K562 (cell line): ENCODE measurements around the gene STK24. TPM values are rescaled to one million over a fixed set of nuclear protein-coding genes. Genes with fewer than 3 reads are reported as not detected.

Experiments used
- ATAC-seq: fragments of 200-7000 bp; cut with Tn5 transposase; 3 replicates; pipeline ENCODE4 v1.9.1; 2020; ENCODE audit warnings: moderate library complexity
- BruUV-seq: library from RNA; stranded (reverse); fragments of 400-500 nt; replicated peaks from 2 replicates; lab custom pipeline; 2021; lab: Mats Ljungman, UMichigan
- CTCF ChIA-PET: fragments of 300-600 bp; formaldehyde crosslinking; extraction: SDS; loops from one replicate; lab custom pipeline; 2021; ENCODE audit warnings: low intra/inter-chr PET ratio; lab: Yijun Ruan, JAX
- POLR2A ChIA-PET: fragments of 300-600, 350-650 bp; sonication (Branson Sonifier 250); formaldehyde crosslinking; extraction: SDS; loops from one replicate; lab custom pipeline; 2021; ENCODE audit warnings: antibody characterized with exemption, inconsistent platforms; lab: Yijun Ruan, JAX
- DNase-seq, 4 experiments: peaks; one replicate each; pipeline versions ENCODE4 v3.0.0 to v3.0.0-alpha.2; 2011 to 2018; ENCODE audit warnings: low spot score in 3 of 4, mixed read lengths in 3 of 4; ENCODE audit errors: extremely low read depth in 1 of 4
- FAIRE-seq: peaks from 2 replicates; lab custom pipeline; 2011; peaks lifted over from hg19 to GRCh38; lab: Jason Lieb, UNC
- H2AFZ ChIP-seq: 2 replicates; pipeline ENCODE4 v1.6.0; 2011; ENCODE audit warnings: low read depth, low read length, control low read depth, inconsistent platforms
- H3K27ac ChIP-seq: fragments of 200-600 bp; 3 replicates; pipeline ENCODE4 v1.8.0; 2011; ENCODE audit warnings: low read depth, mild to moderate bottlenecking, control low read depth, inconsistent platforms, low read length, moderate library complexity, mixed read lengths; ENCODE audit errors: extremely low read depth
- H3K27me3 ChIP-seq, 2 experiments: fragments of 300-600 bp in 1 of 2; 2 replicates in 1 of 2; 3 replicates in 1 of 2; pipeline versions ENCODE4 v1.6.0 to v1.8.0; 2011; ENCODE audit warnings: inconsistent platforms in 2 of 2, low read length in 2 of 2, mild to moderate bottlenecking in 1 of 2, mixed read lengths in 1 of 2, moderate library complexity in 1 of 2; ENCODE audit not compliant: control insufficient read depth in 2 of 2, insufficient read depth in 2 of 2
- H3K36me3 ChIP-seq: fragments of 300-600 bp; 3 replicates; pipeline ENCODE4 v1.8.0; 2011; ENCODE audit warnings: mild to moderate bottlenecking, low read length, inconsistent platforms; ENCODE audit not compliant: control insufficient read depth, insufficient read depth
- H3K4me1 ChIP-seq, 2 experiments: fragments of 200-600 bp in 1 of 2; replicated peaks in 1 of 2; 2 replicates in 1 of 2; 3 replicates in 1 of 2; pipeline versions ENCODE4 v1.5.1 to v1.8.0; 2011; ENCODE audit warnings: inconsistent platforms in 2 of 2, low read length in 2 of 2, mild to moderate bottlenecking in 1 of 2, mixed read lengths in 1 of 2, moderate library complexity in 1 of 2; ENCODE audit not compliant: control insufficient read depth in 2 of 2, insufficient read depth in 2 of 2
- H3K4me2 ChIP-seq: 2 replicates; pipeline ENCODE4 v1.6.1; 2011; ENCODE audit warnings: low read length, control low read depth, inconsistent platforms, mixed read lengths; ENCODE audit not compliant: insufficient read depth
- H3K4me3 ChIP-seq: fragments of 200-600 bp; sonication (generic), shearing (Covaris generic); 2 replicates; pipeline ENCODE4 v1.5.1; 2016; ENCODE audit warnings: control low read depth, inconsistent platforms
- H3K79me2 ChIP-seq: fragments of 200-600 bp; 3 replicates; pipeline ENCODE4 v1.8.0; 2011; ENCODE audit warnings: low read length, inconsistent platforms; ENCODE audit not compliant: control insufficient read depth, insufficient read depth
- H3K9ac ChIP-seq, 2 experiments: 2 replicates each; pipeline versions ENCODE4 v1.6.0 to v1.6.1; 2011; ENCODE audit warnings: low read depth in 2 of 2, low read length in 2 of 2, control low read depth in 1 of 2, inconsistent platforms in 1 of 2, mild to moderate bottlenecking in 1 of 2, mixed read lengths in 1 of 2; ENCODE audit not compliant: insufficient read depth in 1 of 2
- H3K9me1 ChIP-seq: one replicate; pipeline ENCODE4 v1.6.0; 2011; ENCODE audit warnings: inconsistent platforms, mild to moderate bottlenecking, low read length, moderate library complexity; ENCODE audit not compliant: control insufficient read depth, insufficient read depth
- H3K9me3 ChIP-seq: replicated peaks from 2 replicates; pipeline ENCODE4 v1.5.1; 2011; ENCODE audit warnings: low read depth, low read length, inconsistent platforms; ENCODE audit not compliant: control insufficient read depth, insufficient read depth
- H4K20me1 ChIP-seq: replicated peaks from 2 replicates; pipeline ENCODE4 v1.6.1; 2011; ENCODE audit warnings: low read length, inconsistent platforms, mixed read lengths; ENCODE audit not compliant: control insufficient read depth, insufficient read depth
- ELK1 ChIP-seq: sonication (generic); formaldehyde crosslinking; IDR thresholded peaks from 2 replicates; pipeline ENCODE4 v1.8.1; 2022; ENCODE audit warnings: missing genetic modification reagents
- KLF6 ChIP-seq: fragments of 250-450 bp; sonication (Bioruptor Pico); IDR thresholded peaks from 2 replicates; pipeline ENCODE4 v1.4.0; 2020; ENCODE audit warnings: mild to moderate bottlenecking, moderate library complexity, borderline replicate concordance
- LCOR ChIP-seq: sonication (generic); formaldehyde crosslinking; IDR thresholded peaks from 2 replicates; pipeline ENCODE4 v1.8.0; 2022; ENCODE audit warnings: mild to moderate bottlenecking, missing genetic modification reagents
- RBM22 ChIP-seq: fragments of 200-400 bp; formaldehyde crosslinking; IDR thresholded peaks from 2 replicates; pipeline ENCODE4 v1.6.1; 2018; ENCODE audit warnings: low read length, low read depth; ENCODE audit not compliant: poor library complexity, severe bottlenecking
- RBM25 ChIP-seq: fragments of 200-400 bp; formaldehyde crosslinking; IDR thresholded peaks from 2 replicates; pipeline ENCODE4 v1.6.1; 2018; ENCODE audit warnings: low read length, low read depth, moderate library complexity; ENCODE audit not compliant: severe bottlenecking
- ZNF253 ChIP-seq: fragments of 250-450 bp; sonication (Bioruptor Pico); conservative IDR thresholded peaks from 2 replicates; pipeline ENCODE4 v1.6.1; 2021; ENCODE audit warnings: mild to moderate bottlenecking
- WGBS: fragments of 100-300 bp; shearing (Covaris generic); methylation state at CpG from one replicate; pipeline ENCODE4 v1.1.6; 2016; ENCODE audit warnings: low coverage, mixed read lengths; ENCODE audit not compliant: insufficient coverage; ENCODE audit errors: missing lambda C conversion rate; 5-methylcytosine and 5-hydroxymethylcytosine counted together
- in situ Hi-C: fragments of 300-500 bp; cut with MboI; formaldehyde crosslinking; loops from 4 replicates; pipeline ENCODE4 v1.15.0; 2018; ENCODE audit warnings: inconsistent platforms, mixed read lengths
- intact Hi-C: fragments of 100-400 bp; cut with micrococcal nuclease; formaldehyde crosslinking; loops from 2 replicates; pipeline ENCODE4 v1.14.2; 2022
- polyA plus RNA-seq, 8 experiments: library from polyadenylated mRNA; depleted of rRNA in 4 of 8; stranded (reverse) in 5 of 8; unstranded in 3 of 8; fragments of >200 nt; fragmentation: Nextera tagmentation in 2 of 8; fragmentation: Illumina TruSeq in 1 of 8; extraction: Ambion mirVana in 2 of 8; extraction: Trizol in 1 of 8; gene quantifications; 2 replicates each; pipeline versions ENCODE4 v1.2.1 to v1.2.3, GENCODE V29; 2011 to 2014; ENCODE audit warnings: inconsistent platforms in 1 of 8, missing spikeins in 1 of 8
- total RNA-seq, 7 experiments: library from RNA; depleted of rRNA in 6 of 7; stranded (reverse); fragments of >200 nt in 6 of 7; fragmentation: Illumina TruSeq in 2 of 7; extraction: Trizol in 2 of 7; gene quantifications; 2 replicates each; pipeline versions ENCODE4 v1.2.1 to v1.2.3, GENCODE V29; 2011 to 2021; ENCODE audit warnings: low replicate concordance in 1 of 7

STK24 gene
- total and polyA plus RNA-seq, 9 of the 15 experiments (the other 6 are each of a cell fraction or from before 2014, with no cell fraction given) = 3.8 to 78.4 (median 28.2) TPM

DNA sequence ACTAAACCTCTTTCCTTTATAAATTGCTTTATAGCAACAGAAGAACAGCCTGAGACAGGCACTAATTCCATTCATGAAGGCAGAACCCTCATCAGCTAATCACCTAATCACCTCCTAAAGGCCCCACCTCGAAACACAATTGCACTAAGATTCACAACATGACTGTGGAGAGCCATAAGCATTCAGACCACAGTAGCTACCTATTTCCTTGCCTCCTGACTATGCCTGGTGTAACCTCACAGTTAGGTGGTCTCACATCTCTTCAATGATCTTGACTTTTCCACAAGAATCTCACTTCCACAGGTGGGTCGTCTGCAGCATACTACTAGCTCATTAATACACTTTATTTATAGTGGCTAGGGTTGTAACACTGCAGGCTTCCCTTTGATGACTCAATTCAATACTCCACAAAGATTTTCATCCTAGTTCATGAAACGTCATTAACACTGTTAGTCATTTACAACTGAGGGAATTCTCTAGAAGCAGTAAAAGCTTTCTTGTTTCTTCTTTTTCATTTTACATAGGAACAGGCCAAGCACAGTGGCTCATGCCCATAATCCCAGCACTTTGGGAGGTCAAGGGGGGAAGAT is 27.1 kb downstream of the STK24 start:
- Histone ChIP-seq H3K36me3 (peaks cover 19% of the 10 kb centered on the region; the same call in 2 of the 3 replicates), H3K27me3 (no peaks in the 10 kb centered on the region), H4K20me1 (peaks cover 13% of the 10 kb centered on the region), H3K27ac (no peak overlapping the region), H3K9me3 (no peaks in the 10 kb centered on the region), H2AFZ (no peak overlapping the region), H3K4me1 (peaks cover 0 to 14% of the 10 kb centered on the region in 2 experiments; a peak in 3 of 5 replicates), H3K79me2 (peaks cover 66% of the 10 kb centered on the region), H3K9me1 (peaks cover 3% of the 10 kb centered on the region), H3K9ac (no peak overlapping the region), H3K4me2 (no peak overlapping the region), H3K4me3 (no peak overlapping the region)
- ChIA-PET POLR2A (interaction anchor here (0.7 to 2.7 kb wide), 2 partner anchors 14 to 16 kb away, joined by 4 to 7 read pairs; no protein-coding TSS in a partner anchor), CTCF (no interaction called here)
- ATAC-seq (no peak), DNase-seq (no peak), FAIRE-seq (no peak)
- 58% methylated on average over 3 of the region's 3 CpGs for WGBS
- intact Hi-C loops = loop anchor here (5.0 kb wide), 1 partner anchor 43 kb away; no protein-coding TSS in a partner anchor
- TF ChIP-seq KLF6 (no peak), ZNF253 (no peak), ELK1 (no peak), LCOR (no peak), RBM25 (no peak), RBM22 (no peak)
- no TSS peak for BruUV-seq
- in situ Hi-C loops = no loop called here
